Measurements from ENCODE around the gene SLC5A5.
"Not testable (repeated sequence)": the region's sequence is repeated elsewhere in the genome, so short reads cannot be mapped to it uniquely, and the experiment has no call there.

SLC5A5 gene

GRCh38 chr19:17871032-17871877, 490 bp upstream of the SLC5A5 start:
- no peak for DNase-seq (ENCODE audit: low read depth)

GRCh38 chr19:17872251-17873001, 681 bp downstream of the SLC5A5 start:
- DNase-seq (ENCODE audit: low read depth), result no peak

GRCh38 chr19:17873786-17874757, 2.3 kb downstream of the SLC5A5 start:
- no peak for DNase-seq (ENCODE audit: low read depth)

- no peak for DNase-seq (ENCODE audit: low read depth)
Observed at GRCh38 chr19:17874758-17875135, 3.0 kb downstream of the SLC5A5 start.

GRCh38 chr19:17877696-17878095, 6.0 kb downstream of the SLC5A5 start:
- DNase-seq (ENCODE audit: low read depth), result no peak

GRCh38 chr19:17879466-17879865, 7.7 kb downstream of the SLC5A5 start:
- DNase-seq (ENCODE audit: low read depth), result no peak

- DNase-seq (ENCODE audit: low read depth), result no peak
Observed at GRCh38 chr19:17881701-17882100, 10.0 kb downstream of the SLC5A5 start.

GRCh38 chr19:17883627-17884410, 12.1 kb downstream of the SLC5A5 start:
- DNase-seq (ENCODE audit: low read depth), result no peak

- DNase-seq (ENCODE audit: low read depth), result no peak
Observed at GRCh38 chr19:17886515-17886914, 14.8 kb downstream of the SLC5A5 start.

GRCh38 chr19:17887221-17887620, 15.5 kb downstream of the SLC5A5 start:
- not testable (repeated sequence) for DNase-seq (ENCODE audit: low read depth)

- no peak for DNase-seq (ENCODE audit: low read depth)
Observed at GRCh38 chr19:17888260-17888659, 16.5 kb downstream of the SLC5A5 start.

GRCh38 chr19:17889609-17890214, 18.0 kb downstream of the SLC5A5 start:
- peak; percentile 18 for DNase-seq (ENCODE audit: low read depth)

- DNase-seq (ENCODE audit: low read depth), result no peak
Observed at GRCh38 chr19:17893766-17894165, 22.0 kb downstream of the SLC5A5 start.

- DNase-seq (ENCODE audit: low read depth), result peak; percentile 34
Observed at GRCh38 chr19:17902701-17903100, 31.0 kb downstream of the SLC5A5 start.

- no peak for DNase-seq (ENCODE audit: low read depth)
Observed at GRCh38 chr19:17908244-17908643, 36.5 kb downstream of the SLC5A5 start.

- peak; percentile 8 for DNase-seq (ENCODE audit: low read depth)
Observed at GRCh38 chr19:17909003-17909732, 37.4 kb downstream of the SLC5A5 start.

- DNase-seq (ENCODE audit: low read depth), result no peak
Observed at GRCh38 chr19:17910791-17911360, 39.1 kb downstream of the SLC5A5 start.

GRCh38 chr19:17915940-17916593, 44.3 kb downstream of the SLC5A5 start:
- DNase-seq (ENCODE audit: low read depth), result no peak

- not testable (repeated sequence) for DNase-seq (ENCODE audit: low read depth)
Observed at GRCh38 chr19:17918151-17918550, 46.4 kb downstream of the SLC5A5 start.
